SK-N-SH treated with all-trans-retinoic acid at 6 μM for 48 hours (cell line): ENCODE results near the gene P3H3.

Source experiments
- ATAC-seq: fragments of 200-7000 bp; cut with Tn5 transposase; 3 replicates; pipeline ENCODE4 v1.9.1; 2020; ENCODE audit warnings: mild to moderate bottlenecking, moderate library complexity
- BACH2 ChIP-seq: fragments of 250-450 bp; sonication (Bioruptor Pico); IDR thresholded peaks from 2 replicates; pipeline ENCODE4 v1.9.0; 2021; ENCODE audit warnings: mild to moderate bottlenecking, borderline replicate concordance
- CREB5 ChIP-seq: fragments of 250-450 bp; sonication (Bioruptor Pico); IDR thresholded peaks from 2 replicates; pipeline ENCODE4 v1.5.1; 2020; ENCODE audit warnings: low read depth, mild to moderate bottlenecking, moderate library complexity
- CSDC2 ChIP-seq: fragments of 250-450 bp; sonication (Bioruptor Pico); IDR thresholded peaks from 2 replicates; pipeline ENCODE4 v1.5.0; 2020; ENCODE audit warnings: mild to moderate bottlenecking, moderate library complexity
- ESRRG ChIP-seq: fragments of 250-450 bp; sonication (Bioruptor Pico); IDR thresholded peaks from 2 replicates; pipeline ENCODE4 v1.6.1; 2021; ENCODE audit warnings: mild to moderate bottlenecking
- GLIS3 ChIP-seq: fragments of 250-450 bp; sonication (Bioruptor Pico); IDR thresholded peaks from 2 replicates; pipeline ENCODE4 v1.5.0; 2020; ENCODE audit warnings: mild to moderate bottlenecking, moderate library complexity
- ISL1 ChIP-seq: fragments of 250-450 bp; sonication (Bioruptor Pico); IDR thresholded peaks from 2 replicates; pipeline ENCODE4 v2.1.2; 2022; ENCODE audit warnings: mild to moderate bottlenecking, moderate library complexity
- OSR1 ChIP-seq: fragments of 250-450 bp; sonication (Bioruptor Pico); IDR thresholded peaks from 2 replicates; pipeline ENCODE4 v1.8.0; 2022; ENCODE audit warnings: moderate library complexity, mild to moderate bottlenecking, inconsistent platforms
- POU6F1 ChIP-seq: fragments of 250-450 bp; sonication (Bioruptor Pico); IDR thresholded peaks from 2 replicates; pipeline ENCODE4 v1.8.0; 2021; ENCODE audit warnings: low read depth, mild to moderate bottlenecking, moderate library complexity, borderline replicate concordance
- PPARA ChIP-seq: fragments of 250-450 bp; sonication (Bioruptor Pico); IDR thresholded peaks from 2 replicates; pipeline ENCODE4 v1.5.0; 2020; ENCODE audit warnings: mild to moderate bottlenecking, borderline replicate concordance
- RARB ChIP-seq: fragments of 250-450 bp; sonication (Bioruptor Pico); IDR thresholded peaks from 2 replicates; pipeline ENCODE4 v1.8.0; 2021; ENCODE audit warnings: mild to moderate bottlenecking, moderate library complexity
- SNAI2 ChIP-seq: fragments of 250-450 bp; sonication (Bioruptor Pico); IDR thresholded peaks from 2 replicates; pipeline ENCODE4 v1.5.0; 2020; ENCODE audit warnings: mild to moderate bottlenecking, moderate library complexity
- ZC3H10 ChIP-seq: fragments of 250-450 bp; sonication (Bioruptor Pico); IDR thresholded peaks from 2 replicates; pipeline ENCODE4 v1.5.1; 2021; ENCODE audit warnings: mild to moderate bottlenecking, moderate library complexity
- ZFP30 ChIP-seq: fragments of 450-650 bp; formaldehyde crosslinking; IDR thresholded peaks from 2 replicates; pipeline ENCODE4 v1.5.0; 2022; ENCODE audit warnings: mild to moderate bottlenecking, moderate library complexity
- ZNF565 ChIP-seq: fragments of 450-650 bp; formaldehyde crosslinking; conservative IDR thresholded peaks from 2 replicates; pipeline ENCODE4 v1.5.0; 2020; ENCODE audit warnings: low read depth, mild to moderate bottlenecking, moderate library complexity
- ZNF70 ChIP-seq: fragments of 450-650 bp; formaldehyde crosslinking; IDR thresholded peaks from 2 replicates; pipeline ENCODE4 v1.5.0; 2020; ENCODE audit warnings: mild to moderate bottlenecking, moderate library complexity
- ZNF8 ChIP-seq: fragments of 450-650 bp; formaldehyde crosslinking; IDR thresholded peaks from 2 replicates; pipeline ENCODE4 v1.5.0; 2020; ENCODE audit warnings: mild to moderate bottlenecking, moderate library complexity
- TF ChIP-seq, protein P1 (sequence below): fragments of 250-450 bp; sonication (Bioruptor Pico); IDR thresholded peaks from 2 replicates; pipeline ENCODE4 v1.8.0; 2020; ENCODE audit warnings: mild to moderate bottlenecking, moderate library complexity, borderline replicate concordance
- TF ChIP-seq, protein P2 (sequence below): fragments of 250-450 bp; sonication (Bioruptor Pico); IDR thresholded peaks from 2 replicates; pipeline ENCODE4 v1.5.1; 2021; ENCODE audit warnings: mild to moderate bottlenecking, moderate library complexity
- TF ChIP-seq, protein P3 (sequence below): fragments of 250-450 bp; sonication (Bioruptor Pico); IDR thresholded peaks from 2 replicates; pipeline ENCODE4 v1.5.0; 2020; ENCODE audit warnings: mild to moderate bottlenecking, moderate library complexity

P3H3 gene

GRCh38 chr12:6858799-6859198, 30.6 kb downstream of the P3H3 start:
- no peak for TF ChIP-seq ZNF565
- TF ChIP-seq, protein P1, sequence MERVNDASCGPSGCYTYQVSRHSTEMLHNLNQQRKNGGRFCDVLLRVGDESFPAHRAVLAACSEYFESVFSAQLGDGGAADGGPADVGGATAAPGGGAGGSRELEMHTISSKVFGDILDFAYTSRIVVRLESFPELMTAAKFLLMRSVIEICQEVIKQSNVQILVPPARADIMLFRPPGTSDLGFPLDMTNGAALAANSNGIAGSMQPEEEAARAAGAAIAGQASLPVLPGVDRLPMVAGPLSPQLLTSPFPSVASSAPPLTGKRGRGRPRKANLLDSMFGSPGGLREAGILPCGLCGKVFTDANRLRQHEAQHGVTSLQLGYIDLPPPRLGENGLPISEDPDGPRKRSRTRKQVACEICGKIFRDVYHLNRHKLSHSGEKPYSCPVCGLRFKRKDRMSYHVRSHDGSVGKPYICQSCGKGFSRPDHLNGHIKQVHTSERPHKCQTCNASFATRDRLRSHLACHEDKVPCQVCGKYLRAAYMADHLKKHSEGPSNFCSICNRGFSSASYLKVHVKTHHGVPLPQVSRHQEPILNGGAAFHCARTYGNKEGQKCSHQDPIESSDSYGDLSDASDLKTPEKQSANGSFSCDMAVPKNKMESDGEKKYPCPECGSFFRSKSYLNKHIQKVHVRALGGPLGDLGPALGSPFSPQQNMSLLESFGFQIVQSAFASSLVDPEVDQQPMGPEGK (CRISPR knock-in tag) = no peak
- no peak for ATAC-seq

DNA sequence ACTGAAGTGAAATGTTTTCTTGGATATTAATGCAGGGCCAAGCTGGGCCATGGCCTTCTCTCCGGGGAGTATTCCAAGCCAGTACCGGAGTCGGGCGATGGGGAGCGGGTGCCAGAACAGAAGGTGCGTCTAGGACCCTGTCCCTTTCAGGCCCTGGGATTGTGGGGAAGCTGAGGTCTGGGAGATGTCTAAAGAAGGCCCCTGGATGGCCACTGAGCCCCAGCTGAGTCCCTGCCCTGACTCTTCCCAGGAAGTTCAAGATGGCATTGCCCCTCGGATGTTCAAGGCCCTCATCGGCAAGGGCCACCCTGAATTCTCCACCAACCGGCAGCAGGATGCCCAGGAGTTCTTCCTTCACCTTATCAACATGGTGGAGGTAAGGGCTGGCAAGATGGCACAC, 31.9 kb downstream of the P3H3 start:
- TF ChIP-seq GLIS3 (CRISPR knock-in tag) = no peak
- TF ChIP-seq, protein P2, sequence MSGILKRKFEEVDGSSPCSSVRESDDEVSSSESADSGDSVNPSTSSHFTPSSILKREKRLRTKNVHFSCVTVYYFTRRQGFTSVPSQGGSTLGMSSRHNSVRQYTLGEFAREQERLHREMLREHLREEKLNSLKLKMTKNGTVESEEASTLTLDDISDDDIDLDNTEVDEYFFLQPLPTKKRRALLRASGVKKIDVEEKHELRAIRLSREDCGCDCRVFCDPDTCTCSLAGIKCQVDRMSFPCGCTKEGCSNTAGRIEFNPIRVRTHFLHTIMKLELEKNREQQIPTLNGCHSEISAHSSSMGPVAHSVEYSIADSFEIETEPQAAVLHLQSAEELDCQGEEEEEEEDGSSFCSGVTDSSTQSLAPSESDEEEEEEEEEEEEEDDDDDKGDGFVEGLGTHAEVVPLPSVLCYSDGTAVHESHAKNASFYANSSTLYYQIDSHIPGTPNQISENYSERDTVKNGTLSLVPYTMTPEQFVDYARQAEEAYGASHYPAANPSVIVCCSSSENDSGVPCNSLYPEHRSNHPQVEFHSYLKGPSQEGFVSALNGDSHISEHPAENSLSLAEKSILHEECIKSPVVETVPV (CRISPR knock-in tag) = no peak
- TF ChIP-seq RARB (CRISPR knock-in tag) = no peak
- TF ChIP-seq OSR1 (CRISPR knock-in tag) = no peak
- no peak for TF ChIP-seq ZNF70
- no peak for TF ChIP-seq ZNF565
- no peak for TF ChIP-seq ZNF8 (CRISPR knock-in tag)
- no peak for TF ChIP-seq SNAI2 (CRISPR knock-in tag)
- TF ChIP-seq ZFP30 (CRISPR knock-in tag) = no peak
- TF ChIP-seq PPARA (CRISPR knock-in tag) = no peak
- no peak for TF ChIP-seq ESRRG (CRISPR knock-in tag)
- no peak for TF ChIP-seq POU6F1 (CRISPR knock-in tag)
- TF ChIP-seq CREB5 (CRISPR knock-in tag) = no peak
- TF ChIP-seq, protein P3, sequence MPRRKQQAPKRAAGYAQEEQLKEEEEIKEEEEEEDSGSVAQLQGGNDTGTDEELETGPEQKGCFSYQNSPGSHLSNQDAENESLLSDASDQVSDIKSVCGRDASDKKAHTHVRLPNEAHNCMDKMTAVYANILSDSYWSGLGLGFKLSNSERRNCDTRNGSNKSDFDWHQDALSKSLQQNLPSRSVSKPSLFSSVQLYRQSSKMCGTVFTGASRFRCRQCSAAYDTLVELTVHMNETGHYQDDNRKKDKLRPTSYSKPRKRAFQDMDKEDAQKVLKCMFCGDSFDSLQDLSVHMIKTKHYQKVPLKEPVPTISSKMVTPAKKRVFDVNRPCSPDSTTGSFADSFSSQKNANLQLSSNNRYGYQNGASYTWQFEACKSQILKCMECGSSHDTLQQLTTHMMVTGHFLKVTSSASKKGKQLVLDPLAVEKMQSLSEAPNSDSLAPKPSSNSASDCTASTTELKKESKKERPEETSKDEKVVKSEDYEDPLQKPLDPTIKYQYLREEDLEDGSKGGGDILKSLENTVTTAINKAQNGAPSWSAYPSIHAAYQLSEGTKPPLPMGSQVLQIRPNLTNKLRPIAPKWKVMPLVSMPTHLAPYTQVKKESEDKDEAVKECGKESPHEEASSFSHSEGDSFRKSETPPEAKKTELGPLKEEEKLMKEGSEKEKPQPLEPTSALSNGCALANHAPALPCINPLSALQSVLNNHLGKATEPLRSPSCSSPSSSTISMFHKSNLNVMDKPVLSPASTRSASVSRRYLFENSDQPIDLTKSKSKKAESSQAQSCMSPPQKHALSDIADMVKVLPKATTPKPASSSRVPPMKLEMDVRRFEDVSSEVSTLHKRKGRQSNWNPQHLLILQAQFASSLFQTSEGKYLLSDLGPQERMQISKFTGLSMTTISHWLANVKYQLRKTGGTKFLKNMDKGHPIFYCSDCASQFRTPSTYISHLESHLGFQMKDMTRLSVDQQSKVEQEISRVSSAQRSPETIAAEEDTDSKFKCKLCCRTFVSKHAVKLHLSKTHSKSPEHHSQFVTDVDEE (CRISPR knock-in tag) = no peak
- TF ChIP-seq CSDC2 = no peak
- no peak for TF ChIP-seq ZC3H10
- no peak for TF ChIP-seq ISL1
- no peak for ATAC-seq

GRCh38 chr12:6860942-6861341, 32.7 kb downstream of the P3H3 start:
- ATAC-seq = no peak
- TF ChIP-seq, protein P2 (CRISPR knock-in tag) = no peak
- no peak for TF ChIP-seq OSR1 (CRISPR knock-in tag)
- no peak for TF ChIP-seq BACH2

DNA sequence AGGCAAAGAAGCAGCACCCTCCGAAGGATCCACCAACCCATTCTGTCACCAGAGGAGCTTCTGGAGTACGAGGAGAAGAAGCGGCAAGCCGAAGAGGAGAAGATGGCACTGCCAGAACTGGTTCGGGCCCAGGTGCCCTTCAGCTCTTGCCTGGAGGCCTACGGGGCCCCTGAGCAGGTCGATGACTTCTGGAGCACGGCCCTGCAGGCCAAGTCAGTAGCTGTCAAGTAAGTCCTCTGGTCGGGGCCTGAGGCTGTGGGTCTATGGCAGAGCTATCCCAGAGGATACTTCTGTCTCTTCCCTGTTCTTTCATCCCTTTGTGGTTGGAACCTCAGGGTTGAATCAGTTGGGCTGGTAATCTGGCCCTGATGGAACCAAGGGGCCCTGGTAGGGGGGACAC, 33.2 kb downstream of the P3H3 start:
- no peak for ATAC-seq
- TF ChIP-seq BACH2 = no peak
- TF ChIP-seq POU6F1 (CRISPR knock-in tag) = no peak
- no peak for TF ChIP-seq CREB5 (CRISPR knock-in tag)
- TF ChIP-seq, protein P3 (CRISPR knock-in tag) = no peak
- TF ChIP-seq CSDC2 = no peak
